Pancreas (tissue), 10 donors: ENCODE measurements around the gene PNLIPRP2. TPM values are rescaled to one million over a fixed set of nuclear protein-coding genes. Genes with fewer than 3 reads are reported as not detected.

Source experiments
- ATAC-seq, 4 donors: fragments of 200-7000 bp; cut with Tn5 transposase; one replicate each; pipeline versions ENCODE4 v1.8.0 to v1.9.1; 2020; ENCODE audit warnings: mild to moderate bottlenecking in 4 of 4, moderate library complexity in 4 of 4
- DNase-seq, 6 donors: peaks; one replicate each; pipeline ENCODE4 v3.0.0-alpha.2; 2020
- FAIRE-seq: peaks from 2 replicates; lab custom pipeline; 2012; peaks lifted over from hg19 to GRCh38; lab: Jason Lieb, UNC
- H3K27ac ChIP-seq, 4 donors: fragments of 200-600 bp; sonication (generic); 1 replicate in 3 of 4; 2 replicates in 1 of 4; pipeline versions ENCODE4 v1.5.0 to v1.8.0; 2020
- H3K27me3 ChIP-seq, 4 donors: fragments of 200-600 bp; one replicate each; pipeline ENCODE4 v1.8.0; 2021
- H3K36me3 ChIP-seq, 3 donors: fragments of 200-600 bp; sonication (generic) in 1 of 3; one replicate each; pipeline versions ENCODE4 v1.5.0 to v1.8.0; 2020 to 2021
- H3K4me1 ChIP-seq, 3 donors: fragments of 200-600 bp; one replicate each; pipeline ENCODE4 v1.8.0; 2021
- H3K4me3 ChIP-seq, 4 donors: fragments of 200-600 bp; sonication (generic) in 2 of 4; one replicate each; pipeline versions ENCODE4 v1.5.0 to v1.8.0; 2020 to 2021
- H3K9me3 ChIP-seq, 4 donors: fragments of 200-600 bp; one replicate each; pipeline ENCODE4 v1.8.0; 2021
- WGBS, 2 donors: extraction: QIAGEN DNeasy Blood & Tissue Kit; methylation state at CpG; one replicate each; pipeline ENCODE4 v1.1.7; 2013; 5-methylcytosine and 5-hydroxymethylcytosine counted together
- intact Hi-C, 3 donors: fragments of 100-400 bp; cut with DNase I; formaldehyde crosslinking; loops; one replicate each; pipeline versions ENCODE4 v1.11.1 to v1.14.2; 2022
- polyA plus RNA-seq, 2 donors: library from polyadenylated mRNA; stranded (reverse); fragments of 200-250 nt; gene quantifications; one replicate each; pipeline ENCODE4 v1.2.3, GENCODE V29; 2013
- total RNA-seq, 6 donors: library from RNA; stranded (reverse); fragmentation: NEBNext Ultra II Directional in 4 of 6; extraction: Animal tissue kit (Norgen Biotek cat#: 25700) in 4 of 6; gene quantifications; one replicate each; pipeline versions ENCODE4 v1.2.1 to v1.2.4, GENCODE V29; 2021 to 2023
- TF ChIP-seq, protein P1 (sequence below), 4 donors: fragments of 200-600 bp; sonication (generic) in 3 of 4; IDR thresholded peaks; one replicate each; pipeline versions ENCODE4 v1.5.0 to v1.8.0; 2021; ENCODE audit warnings: antibody characterized with exemption in 4 of 4
- donor health status: healthy with polysubstance abuse.
- donor health status: DM: no; HTN: no; CAD: no; lungs with moderate emphysema.
- donor health status: DM: no; HTN: no; CAD: no.
- donor health status: control.
- donor health status: control.
- donor health status: Bipolar disorder and iron deficiency.
- donor health status: DM: yes; HTN: yes; CAD: no.
- donor health status: DM: no; HTN: no; CAD: no.
- donor health status: DM: no; HTN: no; CAD: no.
- donor health status: DM: yes; HTN: yes; CAD: no.

The PNLIPRP2 gene
- total and polyA plus RNA-seq, 8 donors, result 455 to 7,545 (median 2,236) TPM

- no peaks in the 10 kb centered on the region for H3K9me3 ChIP-seq
- 33 to 38% methylated on average over 10 of the region's 10 CpGs for whole genome bisulfite sequencing, 2 donors
- H3K27ac ChIP-seq, result peak overlapping the region in 2 of 4 donors; percentile 22 to 69
- FAIRE-seq (no peak), ATAC-seq (peak; percentile 1 to 8 (median 4)), DNase-seq (peak in 2 of 6 donors; percentile 54 to 61)
- no peaks in the 10 kb centered on the region for H3K27me3 ChIP-seq
- no peaks in the 10 kb centered on the region for H3K36me3 ChIP-seq
- peaks cover 0 to 4% (median 0%) of the 10 kb centered on the region in 3 donors for H3K4me1 ChIP-seq
- intact Hi-C loops, result no loop called here
- TF ChIP-seq, protein P1, sequence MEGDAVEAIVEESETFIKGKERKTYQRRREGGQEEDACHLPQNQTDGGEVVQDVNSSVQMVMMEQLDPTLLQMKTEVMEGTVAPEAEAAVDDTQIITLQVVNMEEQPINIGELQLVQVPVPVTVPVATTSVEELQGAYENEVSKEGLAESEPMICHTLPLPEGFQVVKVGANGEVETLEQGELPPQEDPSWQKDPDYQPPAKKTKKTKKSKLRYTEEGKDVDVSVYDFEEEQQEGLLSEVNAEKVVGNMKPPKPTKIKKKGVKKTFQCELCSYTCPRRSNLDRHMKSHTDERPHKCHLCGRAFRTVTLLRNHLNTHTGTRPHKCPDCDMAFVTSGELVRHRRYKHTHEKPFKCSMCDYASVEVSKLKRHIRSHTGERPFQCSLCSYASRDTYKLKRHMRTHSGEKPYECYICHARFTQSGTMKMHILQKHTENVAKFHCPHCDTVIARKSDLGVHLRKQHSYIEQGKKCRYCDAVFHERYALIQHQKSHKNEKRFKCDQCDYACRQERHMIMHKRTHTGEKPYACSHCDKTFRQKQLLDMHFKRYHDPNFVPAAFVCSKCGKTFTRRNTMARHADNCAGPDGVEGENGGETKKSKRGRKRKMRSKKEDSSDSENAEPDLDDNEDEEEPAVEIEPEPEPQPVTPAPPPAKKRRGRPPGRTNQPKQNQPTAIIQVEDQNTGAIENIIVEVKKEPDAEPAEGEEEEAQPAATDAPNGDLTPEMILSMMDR (IDR thresholded peaks at IDR 0.05), result no peak
- no peak overlapping the region for H3K4me3 ChIP-seq
These were observed 38.4 kb downstream of the PNLIPRP2 start for GRCh38 chr10:116659049-116659670.

DNA sequence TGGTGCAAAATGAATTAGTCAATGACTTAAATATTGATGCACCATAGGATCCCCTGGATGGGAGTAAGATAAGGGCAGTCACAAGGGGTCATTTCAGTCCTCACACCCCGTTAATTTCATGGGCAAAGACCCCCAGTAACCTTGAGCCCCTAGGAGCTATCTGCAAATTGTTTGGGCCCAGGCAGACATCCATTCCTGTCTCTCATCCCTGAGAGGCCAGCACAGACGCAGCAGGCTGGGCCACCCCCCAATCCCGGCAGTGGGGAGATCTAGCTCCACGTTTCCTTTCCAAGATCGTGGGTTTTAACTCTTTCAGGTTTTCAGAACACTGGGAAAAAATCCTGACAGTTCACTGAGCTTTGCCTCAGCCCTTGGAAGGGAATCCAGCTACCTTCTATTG lies 40.1 kb downstream of the PNLIPRP2 start:
- WGBS, 2 donors, result 14 to 15% methylated on average over 5 of the region's 5 CpGs
- Histone ChIP-seq H3K4me1 (no peaks in the 10 kb centered on the region), H3K36me3 (no peaks in the 10 kb centered on the region), H3K27me3 (no peaks in the 10 kb centered on the region), H3K4me3 (no peak overlapping the region), H3K9me3 (no peaks in the 10 kb centered on the region), H3K27ac (peak overlapping the region in 3 of 4 donors; percentile 13 to 69 (median 22))
- intact Hi-C loops, result no loop called here
- TF ChIP-seq, protein P1 (IDR thresholded peaks at IDR 0.05), result no peak
- DNase-seq (peak in 2 of 6 donors; percentile 55 to 59), FAIRE-seq (no peak), ATAC-seq (peak in 1 of 4 donors; percentile 2)

DNA sequence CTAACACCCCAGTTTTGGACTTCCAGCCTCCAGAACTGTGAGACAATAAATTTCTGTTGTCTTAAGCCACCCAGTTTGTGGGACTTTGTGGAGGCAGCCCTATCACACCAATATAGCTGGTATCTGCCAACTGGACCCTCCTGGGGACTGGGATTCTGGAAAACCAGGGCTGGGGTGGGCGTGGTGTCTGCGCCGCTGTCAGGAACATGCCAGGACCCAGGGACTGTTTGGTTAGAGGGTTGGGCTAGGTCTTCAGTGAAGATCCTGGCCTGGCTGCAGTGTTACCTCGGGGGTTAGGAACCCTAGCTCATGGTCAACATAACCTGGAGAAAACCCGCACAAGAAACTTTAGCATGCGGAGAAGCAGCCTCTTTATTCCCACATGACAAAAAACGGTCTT lies 42.6 kb downstream of the PNLIPRP2 start:
- H3K36me3 ChIP-seq, result no peaks in the 10 kb centered on the region
- no peaks in the 10 kb centered on the region for H3K27me3 ChIP-seq
- FAIRE-seq, result no peak
- DNase-seq, result peak in 4 of 6 donors; percentile 52 to 82 (median 68)
- no peak overlapping the region for H3K4me3 ChIP-seq
- peak in 1 of 4 donors; percentile 0 for ATAC-seq
- H3K9me3 ChIP-seq, result no peaks in the 10 kb centered on the region
- no peaks in the 10 kb centered on the region for H3K4me1 ChIP-seq
- TF ChIP-seq, protein P1 (IDR thresholded peaks at IDR 0.05), result no peak
- peak overlapping the region in 1 of 4 donors; percentile 60 for H3K27ac ChIP-seq
- WGBS, 2 donors, result 57 to 62% methylated on average over 7 of the region's 7 CpGs
- intact Hi-C loops, result no loop called here

DNA sequence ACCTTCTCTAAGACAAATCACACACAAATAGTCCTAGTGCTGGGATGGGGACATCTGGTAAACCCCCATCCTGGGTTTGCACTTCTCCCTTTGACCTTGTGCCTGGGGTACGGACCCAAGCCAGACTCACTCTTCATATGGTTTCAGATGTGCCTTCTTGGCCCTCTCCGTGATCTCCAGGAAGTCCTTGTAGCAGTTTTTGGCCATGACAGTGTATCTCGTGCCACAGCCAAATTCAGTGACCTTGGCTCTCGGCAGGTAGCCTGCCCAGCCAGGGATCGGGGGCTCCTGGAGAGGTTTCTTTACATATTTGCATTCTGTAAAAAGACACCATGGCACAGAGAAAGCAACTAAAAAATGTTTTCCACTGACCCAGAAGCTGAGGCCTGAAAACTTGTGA lies 43.9 kb downstream of the PNLIPRP2 start:
- no peak overlapping the region for H3K4me3 ChIP-seq
- no peaks in the 10 kb centered on the region for H3K4me1 ChIP-seq
- FAIRE-seq, result no peak
- H3K27ac ChIP-seq, result peak overlapping the region in 2 of 4 donors; percentile 10 to 41
- H3K27me3 ChIP-seq, result no peaks in the 10 kb centered on the region
- H3K36me3 ChIP-seq, result no peaks in the 10 kb centered on the region
- peak in 2 of 4 donors; percentile 1 to 3 for ATAC-seq
- TF ChIP-seq, protein P1 (IDR thresholded peaks at IDR 0.05), result no peak
- no peaks in the 10 kb centered on the region for H3K9me3 ChIP-seq
- 22 to 28% methylated on average over 5 of the region's 5 CpGs for WGBS, 2 donors
- intact Hi-C loops, result no loop called here
- peak in 4 of 6 donors; percentile 53 to 75 (median 64) for DNase-seq

DNA sequence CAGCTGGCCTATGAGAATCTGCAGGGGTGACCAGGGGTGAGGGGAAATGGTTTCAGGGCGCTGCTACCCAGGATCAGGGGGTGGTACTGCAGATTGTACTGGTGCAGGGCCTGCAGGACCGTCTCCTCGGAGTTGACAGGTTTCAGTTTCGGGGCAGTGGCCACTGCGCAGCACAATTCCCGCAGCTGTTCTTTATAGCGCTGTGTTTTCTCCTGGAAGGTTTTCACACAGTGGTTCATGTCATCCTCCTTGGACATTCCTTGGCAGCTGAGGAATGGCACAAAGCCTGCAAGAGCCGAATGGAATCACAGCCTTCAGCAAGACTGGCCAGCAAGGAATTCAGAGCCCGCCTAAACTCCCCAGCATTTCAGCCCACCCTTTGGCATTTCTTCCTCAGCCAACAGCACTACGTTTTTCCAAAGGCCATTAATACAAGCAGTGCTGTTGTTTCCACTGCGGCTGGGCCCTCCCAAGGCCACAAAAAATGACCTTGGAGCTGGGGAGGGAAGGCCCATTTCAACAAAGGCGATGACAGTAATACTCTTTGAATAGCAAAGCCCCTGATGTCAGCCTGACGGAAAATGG lies 44.9 kb downstream of the PNLIPRP2 start:
- Histone ChIP-seq H3K27ac (no peak overlapping the region), H3K9me3 (no peaks in the 10 kb centered on the region), H3K4me3 (no peak overlapping the region), H3K36me3 (no peaks in the 10 kb centered on the region), H3K4me1 (no peaks in the 10 kb centered on the region), H3K27me3 (no peaks in the 10 kb centered on the region)
- peak in 3 of 4 donors; percentile 2 to 14 (median 5) for ATAC-seq
- peak in 3 of 6 donors; percentile 35 to 73 (median 53) for DNase-seq
- no peak for FAIRE-seq
- TF ChIP-seq, protein P1 (IDR thresholded peaks at IDR 0.05), result no peak
- intact Hi-C loops, result no loop called here
- WGBS, 2 donors, result 43 to 49% methylated on average over 13 of the region's 13 CpGs
